Neural progenitor cell (in vitro differentiated cells): ENCODE data around the gene ACACB. TPM values are rescaled to one million over a fixed set of nuclear protein-coding genes. Genes with fewer than 3 reads are reported as not detected.

ENCODE experiments used
- DNase-seq: peaks from one replicate; pipeline ENCODE4 v3.0.0-alpha.2; 2016; ENCODE audit warnings: low spot score
- H2AFZ ChIP-seq: fragments of 200-600 bp; sonication (generic); replicated peaks from 2 replicates; pipeline ENCODE4 v1.6.1; 2016; ENCODE audit warnings: antibody characterized with exemption
- H3F3A ChIP-seq: fragments of 200-600 bp; sonication (generic); 2 replicates; pipeline ENCODE4 v1.6.1; 2016; ENCODE audit warnings: antibody characterized with exemption, low read depth
- H3K27ac ChIP-seq: fragments of 200-600 bp; sonication (generic); 2 replicates; pipeline ENCODE4 v1.5.1; 2016; ENCODE audit warnings: mild to moderate bottlenecking
- H3K27me3 ChIP-seq: fragments of 200-600 bp; sonication (generic); 2 replicates; pipeline ENCODE4 v1.6.1; 2016; ENCODE audit warnings: mild to moderate bottlenecking, moderate library complexity
- H3K36me3 ChIP-seq: fragments of 200-600 bp; sonication (generic); 2 replicates; pipeline ENCODE4 v1.5.1; 2016
- H3K4me1 ChIP-seq: fragments of 200-600 bp; sonication (generic); 2 replicates; pipeline ENCODE4 v1.6.1; 2016; ENCODE audit warnings: mixed run types
- H3K4me2 ChIP-seq: fragments of 200-600 bp; sonication (generic); 2 replicates; pipeline ENCODE4 v1.6.1; 2016
- H3K4me3 ChIP-seq: fragments of 200-600 bp; sonication (generic); 2 replicates; pipeline ENCODE4 v1.5.1; 2016
- H3K79me2 ChIP-seq: fragments of 200-600 bp; sonication (generic); 2 replicates; pipeline ENCODE4 v1.6.1; 2016; ENCODE audit warnings: low read depth
- H3K9ac ChIP-seq: fragments of 200-600 bp; sonication (generic); 2 replicates; pipeline ENCODE4 v1.6.1; 2016
- H3K9me3 ChIP-seq: fragments of 200-600 bp; sonication (generic); 2 replicates; pipeline ENCODE4 v1.5.1; 2016; ENCODE audit warnings: low read depth
- H4K20me1 ChIP-seq: fragments of 200-600 bp; sonication (generic); 2 replicates; pipeline ENCODE4 v1.6.1; 2016; ENCODE audit warnings: low read depth
- H3K27ac Mint-ChIP-seq: 3 replicates; pipeline ENCODE4 v1.8.0; 2021; ENCODE audit warnings: mixed read lengths
- H3K27me3 Mint-ChIP-seq: 2 replicates; pipeline ENCODE4 v1.8.0; 2022; ENCODE audit warnings: low read depth, mild to moderate bottlenecking, inconsistent platforms, moderate library complexity, mixed read lengths; ENCODE audit not compliant: insufficient read depth
- H3K36me3 Mint-ChIP-seq: 3 replicates; pipeline ENCODE4 v1.8.0; 2021; ENCODE audit warnings: mixed read lengths
- H3K4me1 Mint-ChIP-seq: 3 replicates; pipeline ENCODE4 v1.8.0; 2021; ENCODE audit warnings: mixed read lengths
- H3K4me3 Mint-ChIP-seq: 3 replicates; pipeline ENCODE4 v1.8.0; 2021; ENCODE audit warnings: mild to moderate bottlenecking, moderate library complexity, mixed read lengths
- H3K9me3 Mint-ChIP-seq: 3 replicates; pipeline ENCODE4 v1.8.0; 2020; ENCODE audit warnings: mixed read lengths
- CTCF ChIP-seq: fragments of 200-600 bp; sonication (generic); IDR thresholded peaks from 2 replicates; pipeline ENCODE4 v1.5.1; 2017; ENCODE audit warnings: antibody characterized with exemption, mild to moderate bottlenecking
- EZH2 ChIP-seq: fragments of 200-600 bp; sonication (generic); IDR thresholded peaks from 2 replicates; pipeline ENCODE4 v1.6.1; 2017; ENCODE audit warnings: antibody characterized with exemption, mild to moderate bottlenecking, moderate library complexity
- EZH2phosphoT487 ChIP-seq: fragments of 200-600 bp; sonication (generic); IDR thresholded peaks from 2 replicates; pipeline ENCODE4 v1.6.1; 2017; ENCODE audit warnings: antibody characterized with exemption
- total RNA-seq: library from RNA; depleted of rRNA; stranded (reverse); fragments of >200 nt; gene quantifications from 2 replicates; pipeline ENCODE4 v1.2.3, GENCODE V29; 2015; ENCODE audit warnings: low replicate concordance

ACACB gene
- total RNA-seq, 1 donor from 2014 or later = 2.4 TPM

GRCh38 chr12:109304485-109304884 lies 188.1 kb downstream of the ACACB start:
- peaks cover 31% of the 10 kb centered on the region for H3K27me3 Mint-ChIP-seq
- H3K4me2 ChIP-seq = no peak overlapping the region
- no peak overlapping the region for H3K27ac ChIP-seq
- H3K9ac ChIP-seq = no peak overlapping the region
- no peak overlapping the region for H3K4me3 Mint-ChIP-seq
- H3K27me3 ChIP-seq = peaks cover 42% of the 10 kb centered on the region
- H2AFZ ChIP-seq = no peak overlapping the region
- no peaks in the 10 kb centered on the region for H3K79me2 ChIP-seq
- no peak overlapping the region for H3K27ac Mint-ChIP-seq
- TF ChIP-seq CTCF (no peak), EZH2phosphoT487 (no peak), EZH2 (no peak)
- H3K4me1 ChIP-seq = peaks cover 8% of the 10 kb centered on the region
- H3K36me3 Mint-ChIP-seq = no peaks in the 10 kb centered on the region
- no peak overlapping the region for H3K4me3 ChIP-seq
- peaks cover 12% of the 10 kb centered on the region for H3K4me1 Mint-ChIP-seq
- no peaks in the 10 kb centered on the region for H3K9me3 Mint-ChIP-seq
- H3F3A ChIP-seq = peaks cover 2% of the 10 kb centered on the region
- no peak for DNase-seq
- H3K9me3 ChIP-seq = no peaks in the 10 kb centered on the region
- no peaks in the 10 kb centered on the region for H4K20me1 ChIP-seq
- H3K36me3 ChIP-seq = no peaks in the 10 kb centered on the region

- peaks cover 33% of the 10 kb centered on the region for H3K27me3 Mint-ChIP-seq
- Histone ChIP-seq H3K4me3 (no peak overlapping the region), H3K27me3 (peaks cover 53% of the 10 kb centered on the region), H2AFZ (no peak overlapping the region), H3K4me1 (peaks cover 14% of the 10 kb centered on the region), H4K20me1 (no peaks in the 10 kb centered on the region), H3K4me2 (no peak overlapping the region), H3K9me3 (no peaks in the 10 kb centered on the region), H3K79me2 (no peaks in the 10 kb centered on the region), H3K9ac (no peak overlapping the region), H3F3A (peaks cover 8% of the 10 kb centered on the region), H3K27ac (no peak overlapping the region), H3K36me3 (no peaks in the 10 kb centered on the region)
- no peak overlapping the region for H3K27ac Mint-ChIP-seq
- no peak for DNase-seq
- peaks cover 13% of the 10 kb centered on the region for H3K4me1 Mint-ChIP-seq
- no peaks in the 10 kb centered on the region for H3K9me3 Mint-ChIP-seq
- no peaks in the 10 kb centered on the region for H3K36me3 Mint-ChIP-seq
- TF ChIP-seq CTCF (no peak), EZH2phosphoT487 (no peak), EZH2 (no peak)
- H3K4me3 Mint-ChIP-seq = no peak overlapping the region
Measured at GRCh38 chr12:109305547-109305946, 189.2 kb downstream of the ACACB start.

GRCh38 chr12:109307051-109307450 lies 190.7 kb downstream of the ACACB start:
- DNase-seq = no peak
- Mint-ChIP-seq H3K27me3 (peaks cover 41% of the 10 kb centered on the region), H3K4me3 (no peak overlapping the region), H3K36me3 (no peaks in the 10 kb centered on the region), H3K4me1 (peaks cover 20% of the 10 kb centered on the region), H3K9me3 (no peaks in the 10 kb centered on the region), H3K27ac (no peak overlapping the region)
- Histone ChIP-seq H3K36me3 (no peaks in the 10 kb centered on the region), H3K9ac (no peak overlapping the region), H3K4me2 (no peak overlapping the region), H3K9me3 (no peaks in the 10 kb centered on the region), H3K4me3 (no peak overlapping the region), H3K27me3 (peaks cover 68% of the 10 kb centered on the region), H3F3A (peaks cover 10% of the 10 kb centered on the region), H3K4me1 (peaks cover 14% of the 10 kb centered on the region), H3K79me2 (no peaks in the 10 kb centered on the region), H2AFZ (no peak overlapping the region), H4K20me1 (no peaks in the 10 kb centered on the region), H3K27ac (no peak overlapping the region)
- TF ChIP-seq EZH2 = no peak
- no peak for TF ChIP-seq EZH2phosphoT487
- TF ChIP-seq CTCF = no peak
